Effector memory CD8-positive, alpha-beta T cell (primary cell): ENCODE data around the gene SIAH3.

Experiments used
- ATAC-seq: fragments of 150-1000 bp; cut with Tn5 transposase; replicated peaks from 2 replicates; pipeline ENCODE4 v1.10.0; 2021; ENCODE audit warnings: mild to moderate bottlenecking, moderate library complexity
- DNase-seq, 3 experiments: peaks; one replicate each; pipeline ENCODE4 v3.0.0; 2021
- H3K27ac Mint-ChIP-seq, 2 donors: one replicate each; pipeline ENCODE4 v1.8.0; 2022; ENCODE audit warnings: mild to moderate bottlenecking in 2 of 2, mixed read lengths in 2 of 2, moderate library complexity in 2 of 2
- H3K27me3 Mint-ChIP-seq, 2 donors: one replicate each; pipeline ENCODE4 v1.8.0; 2022; ENCODE audit warnings: mixed read lengths in 2 of 2
- H3K36me3 Mint-ChIP-seq: one replicate; pipeline ENCODE4 v1.8.0; 2022; ENCODE audit warnings: mild to moderate bottlenecking, moderate library complexity, mixed read lengths; ENCODE audit not compliant: insufficient read depth
- H3K4me1 Mint-ChIP-seq, 2 donors: one replicate each; pipeline ENCODE4 v1.8.0; 2022; ENCODE audit warnings: low read depth in 2 of 2, mixed read lengths in 2 of 2
- H3K4me3 Mint-ChIP-seq, 2 donors: one replicate each; pipeline ENCODE4 v1.8.0; 2022; ENCODE audit warnings: mild to moderate bottlenecking in 2 of 2, mixed read lengths in 2 of 2, moderate library complexity in 2 of 2
- H3K9me3 Mint-ChIP-seq, 2 donors: one replicate each; pipeline ENCODE4 v1.8.0; 2022; ENCODE audit warnings: mixed read lengths in 2 of 2
- total RNA-seq, 9 experiments: gene quantifications; one replicate each; lab custom pipeline; 2026; lab: John Stamatoyannopoulos, UW

SIAH3 gene
- total RNA-seq = 0 to 5.4 (median 0) reads per million in 9 experiments

DNA sequence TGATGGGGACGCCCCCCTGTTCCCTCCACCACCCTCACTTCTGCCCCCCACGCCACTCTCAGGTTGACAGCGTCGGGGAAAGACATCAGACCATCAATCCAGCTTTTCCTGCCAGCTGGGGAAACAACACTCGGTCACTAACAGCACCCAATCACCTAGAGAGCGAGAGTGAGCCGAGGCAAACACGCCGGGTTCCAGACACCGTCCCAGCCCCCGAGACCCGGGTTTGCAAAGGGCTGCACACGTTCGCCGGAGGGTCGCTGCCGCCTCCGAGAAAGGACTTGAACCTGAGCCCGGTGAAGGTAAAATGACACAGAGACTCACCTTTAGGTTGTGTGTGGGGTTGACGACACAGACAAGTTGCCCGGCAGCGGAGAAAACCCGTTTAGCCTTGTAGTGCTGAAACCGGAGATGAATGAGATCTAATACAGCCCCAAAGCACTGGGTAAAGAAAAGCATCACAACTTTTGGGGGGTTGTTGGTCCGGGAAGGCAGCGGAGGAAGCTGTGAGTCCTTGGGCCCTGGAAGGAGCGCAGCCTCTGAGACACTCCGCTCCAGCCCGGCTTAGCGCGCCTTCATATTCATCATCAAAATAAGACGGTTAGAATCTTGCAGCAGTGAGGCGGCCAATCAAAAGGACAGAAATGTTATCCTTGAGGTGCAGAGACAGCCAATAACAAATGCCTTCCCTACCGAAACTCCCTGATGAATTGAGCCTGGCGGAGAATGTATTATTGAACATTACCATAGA lies at the start of gene SIAH3:
Gene SIAH3 (minus strand): TSS at position 583 of the 751 bp plus-strand sequence. CDS start 124 bp downstream, at position 459.
- Mint-ChIP-seq H3K27ac (peak within 1 kb of the TSS in 1 of 2 donors; percentile 2), H3K27me3 (peaks cover 69 to 88% of the 10 kb centered on the region in 2 donors), H3K9me3 (peaks cover 0 to 4% of the 10 kb centered on the region in 2 donors), H3K4me1 (peaks cover 25 to 34% of the 10 kb centered on the region in 2 donors), H3K36me3 (no peaks in the 10 kb centered on the region), H3K4me3 (peak within 1 kb of the TSS; percentile 70 to 78)
- ATAC-seq (peak; percentile 27), DNase-seq (no peak)

- no peaks in the 10 kb centered on the region for H3K4me1 Mint-ChIP-seq
- H3K27me3 Mint-ChIP-seq = peaks cover 33 to 61% of the 10 kb centered on the region in 2 donors
- DNase-seq = no peak
- no peak overlapping the region for H3K4me3 Mint-ChIP-seq
- ATAC-seq = no peak
- no peak overlapping the region for H3K27ac Mint-ChIP-seq
- no peaks in the 10 kb centered on the region for H3K36me3 Mint-ChIP-seq
- H3K9me3 Mint-ChIP-seq = no peaks in the 10 kb centered on the region
Observed at GRCh38 chr13:45899406-45899805, 47.9 kb upstream of the SIAH3 start.

DNA sequence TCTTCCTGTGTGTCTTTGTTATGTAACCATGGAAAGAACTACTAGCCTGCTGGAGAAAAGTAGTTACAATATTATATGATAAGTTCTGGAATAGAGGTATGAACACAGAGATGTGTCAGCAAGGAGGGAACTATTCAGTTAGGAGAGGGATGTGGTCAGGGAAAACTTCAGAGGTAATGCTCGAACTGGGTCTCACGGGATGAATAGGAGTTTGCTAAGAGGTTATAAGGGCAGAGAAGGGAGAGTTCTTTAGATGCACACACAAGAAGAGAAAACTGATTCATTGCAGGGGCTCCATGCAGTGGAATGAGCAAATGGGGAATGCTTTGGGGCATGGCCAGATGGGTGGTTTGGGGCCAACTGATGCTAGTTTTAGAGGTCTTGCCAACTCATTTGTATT lies 46.0 kb upstream of the SIAH3 start:
- ATAC-seq = no peak
- H3K4me3 Mint-ChIP-seq = no peak overlapping the region

GRCh38 chr13:45896285-45896684 lies 44.7 kb upstream of the SIAH3 start:
- no peaks in the 10 kb centered on the region for H3K4me1 Mint-ChIP-seq
- peaks cover 47 to 70% of the 10 kb centered on the region in 2 donors for H3K27me3 Mint-ChIP-seq
- no peaks in the 10 kb centered on the region for H3K36me3 Mint-ChIP-seq
- H3K9me3 Mint-ChIP-seq = no peaks in the 10 kb centered on the region
- H3K27ac Mint-ChIP-seq = no peak overlapping the region
- H3K4me3 Mint-ChIP-seq = no peak overlapping the region
- ATAC-seq = no peak
- no peak for DNase-seq

More for the DNA sequence above, 46.0 kb upstream of the SIAH3 start:
- Mint-ChIP-seq H3K9me3 (no peaks in the 10 kb centered on the region), H3K36me3 (no peaks in the 10 kb centered on the region), H3K27ac (no peak overlapping the region), H3K27me3 (peaks cover 35 to 58% of the 10 kb centered on the region in 2 donors), H3K4me1 (no peaks in the 10 kb centered on the region)
- no peak for DNase-seq

DNA sequence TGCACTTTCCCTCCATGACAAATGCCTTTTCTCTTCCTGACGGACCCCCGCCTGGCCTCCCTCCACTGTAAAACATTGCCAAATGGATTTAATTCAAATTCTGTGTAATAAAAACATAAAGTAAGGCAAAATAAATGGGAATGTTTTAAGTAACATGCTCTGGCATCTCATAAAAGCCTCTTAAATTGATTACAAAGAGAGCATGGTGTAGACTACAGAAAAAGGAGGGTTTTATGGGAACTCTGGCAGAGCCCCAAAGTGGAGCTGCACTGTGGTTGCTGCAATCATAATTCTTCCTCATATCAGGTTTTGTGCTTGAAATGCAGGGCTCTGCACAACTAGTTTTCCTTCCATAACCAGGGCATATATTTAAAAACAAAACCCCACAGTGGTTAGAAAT lies 44.3 kb upstream of the SIAH3 start:
- DNase-seq = no peak
- ATAC-seq = no peak
- Mint-ChIP-seq H3K27ac (no peak overlapping the region), H3K9me3 (no peaks in the 10 kb centered on the region), H3K4me1 (no peaks in the 10 kb centered on the region), H3K4me3 (no peak overlapping the region), H3K36me3 (no peaks in the 10 kb centered on the region), H3K27me3 (peaks cover 51 to 72% of the 10 kb centered on the region in 2 donors)

DNA sequence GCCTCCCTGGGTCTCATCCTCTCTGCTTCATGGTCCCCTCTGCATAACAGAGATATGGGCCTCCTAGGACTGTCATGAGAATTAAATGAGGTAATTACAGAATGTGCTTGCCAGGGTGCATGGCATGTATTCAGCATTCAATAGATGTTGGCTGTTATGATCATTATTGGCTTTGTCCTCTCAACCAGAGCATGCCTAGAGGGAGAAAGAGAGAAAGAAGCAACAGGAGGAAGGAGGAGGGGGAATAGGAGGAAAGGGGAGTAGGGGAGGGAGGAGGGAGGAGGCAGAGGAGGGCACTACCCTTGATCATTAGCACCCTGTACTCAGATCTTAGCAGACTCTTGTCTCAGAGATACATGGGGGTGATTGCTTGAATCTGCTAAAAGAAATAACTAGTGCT lies 41.0 kb upstream of the SIAH3 start:
- H3K36me3 Mint-ChIP-seq = no peaks in the 10 kb centered on the region
- no peak overlapping the region for H3K27ac Mint-ChIP-seq
- H3K4me1 Mint-ChIP-seq = no peaks in the 10 kb centered on the region
- ATAC-seq (no peak), DNase-seq (no peak)
- H3K9me3 Mint-ChIP-seq = no peaks in the 10 kb centered on the region
- no peak overlapping the region for H3K4me3 Mint-ChIP-seq
- peaks cover 42 to 80% of the 10 kb centered on the region in 2 donors for H3K27me3 Mint-ChIP-seq

DNA sequence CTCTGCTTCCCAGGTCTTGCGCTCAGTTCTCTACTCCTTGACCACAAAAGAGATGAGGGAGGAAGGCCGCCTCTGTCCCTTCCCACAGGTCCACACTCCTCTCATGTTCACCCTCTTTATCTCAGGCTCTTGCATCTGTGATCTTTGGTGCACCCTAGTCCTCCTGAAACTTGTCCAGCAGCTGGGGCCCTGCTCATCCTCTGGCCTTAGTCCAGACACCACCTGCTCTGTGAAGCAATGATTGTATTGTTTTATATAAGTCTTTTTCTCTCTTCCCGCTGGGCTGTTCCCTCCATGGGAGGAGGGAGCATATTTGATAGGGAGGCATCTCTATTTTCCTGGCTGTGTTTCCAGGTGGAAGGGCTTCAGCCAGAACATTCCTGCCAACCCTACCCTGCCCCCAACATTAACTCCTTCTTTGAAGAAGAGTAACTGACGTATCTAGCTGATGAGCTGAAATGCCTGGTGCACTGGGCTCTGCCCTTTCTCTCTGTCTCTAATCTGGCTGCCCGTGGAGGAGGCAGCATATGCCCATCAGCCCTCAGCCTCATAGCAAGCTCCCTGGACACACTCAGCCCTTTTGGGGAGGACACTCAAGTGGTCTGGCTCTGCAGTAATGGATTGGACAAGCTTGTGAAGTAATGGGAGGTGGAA lies 38.2 kb upstream of the SIAH3 start:
- peaks cover 31 to 73% of the 10 kb centered on the region in 2 donors for H3K27me3 Mint-ChIP-seq
- DNase-seq = no peak
- no peak overlapping the region for H3K4me3 Mint-ChIP-seq
- H3K27ac Mint-ChIP-seq = no peak overlapping the region
- H3K9me3 Mint-ChIP-seq = no peaks in the 10 kb centered on the region
- H3K36me3 Mint-ChIP-seq = no peaks in the 10 kb centered on the region
- H3K4me1 Mint-ChIP-seq = no peaks in the 10 kb centered on the region
- ATAC-seq = no peak

DNA sequence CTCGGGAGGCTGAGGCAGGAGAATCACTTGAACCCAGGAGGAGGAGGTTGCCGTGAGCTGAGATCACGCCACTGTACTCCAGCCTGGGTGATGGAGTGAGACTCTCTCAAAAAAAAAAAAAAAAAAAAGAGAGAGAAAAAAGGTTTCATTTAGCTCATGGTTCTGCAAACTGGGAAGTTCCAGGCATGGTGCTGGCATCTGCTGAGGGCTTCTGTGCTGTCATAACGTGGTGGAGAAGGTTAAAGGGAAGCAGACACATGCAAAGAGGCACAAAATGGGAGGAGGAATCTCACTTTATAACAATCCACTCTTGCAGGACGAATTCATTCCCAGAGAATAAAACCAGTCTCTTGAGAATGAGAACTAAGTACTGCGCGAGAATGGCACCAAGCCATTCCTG lies 34.9 kb upstream of the SIAH3 start:
- H3K9me3 Mint-ChIP-seq = no peaks in the 10 kb centered on the region
- no peak overlapping the region for H3K4me3 Mint-ChIP-seq
- DNase-seq (no peak), ATAC-seq (no peak)
- H3K27me3 Mint-ChIP-seq = peaks cover 39 to 62% of the 10 kb centered on the region in 2 donors
- no peaks in the 10 kb centered on the region for H3K4me1 Mint-ChIP-seq
- H3K27ac Mint-ChIP-seq = no peak overlapping the region
- H3K36me3 Mint-ChIP-seq = no peaks in the 10 kb centered on the region

GRCh38 chr13:45885194-45885593 lies 33.6 kb upstream of the SIAH3 start:
- Mint-ChIP-seq H3K27ac (no peak overlapping the region), H3K4me3 (no peak overlapping the region), H3K36me3 (no peaks in the 10 kb centered on the region), H3K4me1 (no peaks in the 10 kb centered on the region), H3K27me3 (peaks cover 41 to 50% of the 10 kb centered on the region in 2 donors), H3K9me3 (no peaks in the 10 kb centered on the region)
- ATAC-seq (no peak), DNase-seq (no peak)

GRCh38 chr13:45882626-45883025 lies 31.1 kb upstream of the SIAH3 start:
- Mint-ChIP-seq H3K27me3 (peaks cover 40 to 47% of the 10 kb centered on the region in 2 donors), H3K9me3 (no peaks in the 10 kb centered on the region), H3K36me3 (no peaks in the 10 kb centered on the region), H3K4me1 (no peaks in the 10 kb centered on the region), H3K4me3 (no peak overlapping the region), H3K27ac (no peak overlapping the region)
- ATAC-seq (no peak), DNase-seq (no peak)

- Mint-ChIP-seq H3K9me3 (no peaks in the 10 kb centered on the region), H3K36me3 (no peaks in the 10 kb centered on the region), H3K27me3 (peaks cover 40% of the 10 kb centered on the region in 2 donors), H3K4me3 (no peak overlapping the region), H3K4me1 (no peaks in the 10 kb centered on the region), H3K27ac (no peak overlapping the region)
- no peak for ATAC-seq
- no peak for DNase-seq
Observed at GRCh38 chr13:45881353-45881752, 29.8 kb upstream of the SIAH3 start.

DNA sequence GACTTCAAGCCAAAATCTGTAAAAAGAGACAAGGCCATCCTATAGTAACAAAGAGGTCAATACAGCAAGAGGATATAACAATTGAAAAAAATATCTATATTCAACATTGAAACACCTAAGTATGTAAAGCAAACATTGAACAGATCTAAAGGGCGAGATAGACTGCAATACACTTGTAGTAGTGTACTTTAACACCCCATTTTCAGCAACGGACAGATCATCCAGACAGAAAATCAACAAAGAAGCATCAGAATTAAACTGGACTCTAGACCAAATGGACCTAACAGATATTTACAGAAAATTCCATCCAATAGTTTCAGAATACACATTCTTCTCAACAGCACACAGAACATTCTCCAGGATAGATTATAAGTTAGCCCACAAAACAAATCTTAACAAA lies 28.7 kb upstream of the SIAH3 start:
- no peak for DNase-seq
- peaks cover 45% of the 10 kb centered on the region in 2 donors for H3K27me3 Mint-ChIP-seq
- ATAC-seq = no peak
- H3K9me3 Mint-ChIP-seq = no peaks in the 10 kb centered on the region
- H3K4me3 Mint-ChIP-seq = no peak overlapping the region
- no peak overlapping the region for H3K27ac Mint-ChIP-seq
- no peaks in the 10 kb centered on the region for H3K36me3 Mint-ChIP-seq
- H3K4me1 Mint-ChIP-seq = no peaks in the 10 kb centered on the region

DNA sequence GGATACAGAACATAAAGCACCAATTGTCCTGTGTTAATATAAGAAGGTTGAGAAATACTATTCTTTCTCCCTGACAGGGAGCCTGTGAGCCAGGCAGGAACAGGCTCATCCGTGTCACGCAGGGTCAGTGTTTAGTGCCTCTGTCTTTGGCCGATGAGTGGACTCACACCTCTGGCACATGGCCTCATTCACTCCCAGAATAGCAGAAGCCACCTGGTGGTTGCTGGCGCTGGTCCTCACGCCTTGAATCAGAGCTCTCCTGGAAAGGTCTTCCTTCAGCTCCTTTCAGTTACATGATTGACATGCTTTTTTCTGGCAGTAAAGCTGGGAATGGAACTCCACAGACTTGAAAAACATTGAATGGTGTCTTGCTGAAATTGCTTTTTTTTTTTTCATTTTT lies 28.1 kb upstream of the SIAH3 start:
- Mint-ChIP-seq H3K27ac (no peak overlapping the region), H3K4me3 (no peak overlapping the region), H3K4me1 (no peaks in the 10 kb centered on the region), H3K9me3 (no peaks in the 10 kb centered on the region), H3K27me3 (peaks cover 45 to 46% of the 10 kb centered on the region in 2 donors), H3K36me3 (no peaks in the 10 kb centered on the region)
- DNase-seq = no peak
- no peak for ATAC-seq

DNA sequence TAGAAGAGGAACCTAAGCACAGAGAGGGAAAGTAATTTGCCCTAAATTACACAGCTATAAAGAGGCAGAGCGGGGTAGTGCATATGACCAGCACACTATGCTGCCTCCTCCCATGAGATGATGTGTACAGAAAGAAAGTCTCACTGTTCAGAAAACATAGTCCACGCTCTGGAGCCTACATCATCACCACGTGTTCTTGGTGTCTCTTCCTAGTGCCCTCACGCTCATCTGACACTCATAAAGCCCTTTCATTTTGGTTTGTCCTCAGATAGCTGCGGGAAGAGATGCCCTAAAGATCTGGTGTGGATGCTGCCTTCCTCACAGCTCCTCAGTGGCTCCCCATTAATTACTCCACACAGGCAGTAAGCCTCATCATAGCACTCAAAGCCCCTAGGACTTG lies 27.4 kb upstream of the SIAH3 start:
- Mint-ChIP-seq H3K4me3 (no peak overlapping the region), H3K27ac (no peak overlapping the region), H3K27me3 (peaks cover 40 to 41% of the 10 kb centered on the region in 2 donors)

More for the DNA sequence above, 27.4 kb upstream of the SIAH3 start:
- Mint-ChIP-seq H3K4me1 (no peaks in the 10 kb centered on the region), H3K9me3 (no peaks in the 10 kb centered on the region), H3K36me3 (no peaks in the 10 kb centered on the region)
- no peak for ATAC-seq
- no peak for DNase-seq
